HG03342 (cell line): Measurements from ENCODE around the gene RAD51.

Source experiments
- ATAC-seq: cut with Tn5 transposase; IDR thresholded peaks from one replicate; pipeline ENCODE4 v1.9.1; 2021; ENCODE audit warnings: mild to moderate bottlenecking, moderate library complexity; ENCODE audit not compliant: unreplicated experiment

The RAD51 gene

GRCh38 chr15:40721701-40722100 lies 26.7 kb downstream of the RAD51 start:
- no peak for ATAC-seq

- ATAC-seq = no peak
Measured at GRCh38 chr15:40722354-40722753, 27.4 kb downstream of the RAD51 start.

- no peak for ATAC-seq
Measured at GRCh38 chr15:40722934-40723333, 28.0 kb downstream of the RAD51 start.

GRCh38 chr15:40723919-40724318 lies 28.9 kb downstream of the RAD51 start:
- no peak for ATAC-seq

GRCh38 chr15:40731034-40731433 lies 36.1 kb downstream of the RAD51 start:
- no peak for ATAC-seq

GRCh38 chr15:40736575-40736974 lies 41.6 kb downstream of the RAD51 start:
- no peak for ATAC-seq

- no peak for ATAC-seq
Measured at GRCh38 chr15:40737048-40737447, 42.1 kb downstream of the RAD51 start.

GRCh38 chr15:40739047-40739446 lies 44.1 kb downstream of the RAD51 start:
- ATAC-seq = no peak

GRCh38 chr15:40739854-40740253 lies 44.9 kb downstream of the RAD51 start:
- ATAC-seq = no peak

- ATAC-seq = no peak
Measured at GRCh38 chr15:40743485-40743901, 48.5 kb downstream of the RAD51 start.

- no peak for ATAC-seq
Measured at GRCh38 chr15:40743921-40744814, 49.2 kb downstream of the RAD51 start.

GRCh38 chr15:40744815-40745152 lies 49.8 kb downstream of the RAD51 start:
- no peak for ATAC-seq

GRCh38 chr15:40746916-40747418 lies 52.0 kb downstream of the RAD51 start:
- no peak for ATAC-seq

GRCh38 chr15:40747685-40748631 lies 53.0 kb downstream of the RAD51 start:
- ATAC-seq = no peak

- no peak for ATAC-seq
Measured at GRCh38 chr15:40749151-40749630, 54.2 kb downstream of the RAD51 start.

GRCh38 chr15:40750885-40751284 lies 55.9 kb downstream of the RAD51 start:
- ATAC-seq = no peak

GRCh38 chr15:40751745-40752144 lies 56.8 kb downstream of the RAD51 start:
- no peak for ATAC-seq

GRCh38 chr15:40754574-40754882 lies 59.6 kb downstream of the RAD51 start:
- ATAC-seq = no peak

GRCh38 chr15:40754883-40755811 lies 60.2 kb downstream of the RAD51 start, which contains the start of gene RMDN3:
Gene RMDN3 (minus strand): TSS chr15:40755254. CDS start chr15:40754783, 471 bp downstream.
- peak; percentile 85 for ATAC-seq

GRCh38 chr15:40755812-40756208 lies 60.8 kb downstream of the RAD51 start:
- no peak for ATAC-seq
